ENCODE results near the gene ENKUR. TPM values are rescaled to one million over a fixed set of nuclear protein-coding genes. Genes with fewer than 3 reads are reported as not detected.
A peak's percentile ranks its signal among the peaks of the same experiment; 100 is the strongest.

The ENKUR gene
- total RNA-seq, 4 donors from 2014 or later, result not detected

DNA sequence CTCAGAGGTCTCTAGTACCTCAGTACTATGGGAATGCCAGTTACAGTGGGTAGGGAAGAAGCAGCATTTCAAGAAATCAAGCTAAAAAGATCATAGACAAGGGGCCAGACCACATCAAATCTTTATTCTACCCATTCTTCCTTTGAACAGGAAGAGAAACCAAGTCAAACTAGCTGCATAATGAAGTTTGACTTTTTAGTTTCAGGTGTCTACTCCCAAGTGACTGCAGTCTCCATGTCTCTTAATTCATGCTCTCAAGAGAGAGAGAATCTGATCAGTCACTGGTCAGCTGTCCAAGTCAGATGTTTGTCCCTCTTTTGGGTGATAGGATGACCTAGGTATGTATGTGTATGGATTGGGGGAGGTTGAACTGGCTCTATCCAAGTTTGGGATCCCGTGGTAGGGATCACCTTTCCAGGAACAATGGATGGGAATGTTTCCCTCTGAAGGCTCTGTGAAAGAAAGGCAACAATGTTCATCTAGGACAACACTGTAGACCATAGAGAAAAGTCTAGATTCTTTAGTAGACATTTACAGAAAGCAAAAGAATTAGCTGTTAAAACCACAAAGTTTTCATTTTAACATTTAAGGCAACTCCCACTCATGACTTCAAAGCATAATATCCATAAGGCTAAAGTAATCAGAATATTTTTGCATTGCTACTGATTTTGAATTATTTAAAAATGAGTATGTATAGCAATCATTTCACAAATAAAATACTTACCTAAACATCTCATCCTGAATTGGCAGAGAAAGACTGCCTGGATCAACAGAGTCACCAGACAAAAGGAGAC is 33.4 kb downstream of the ENKUR start:
- no peak overlapping the region for H3K4me3 ChIP-seq (ENCODE audit: low read depth, poor library complexity, severe bottlenecking)
- 93% methylated on average over 1 of the region's 1 CpG for WGBS, 2 donors
- DNase-seq (ENCODE audit: low spot score in 2 of 2), result no peak
- no peak for TF ChIP-seq POLR2A (IDR thresholded peaks at IDR 0.05)
- TF ChIP-seq, protein P1, sequence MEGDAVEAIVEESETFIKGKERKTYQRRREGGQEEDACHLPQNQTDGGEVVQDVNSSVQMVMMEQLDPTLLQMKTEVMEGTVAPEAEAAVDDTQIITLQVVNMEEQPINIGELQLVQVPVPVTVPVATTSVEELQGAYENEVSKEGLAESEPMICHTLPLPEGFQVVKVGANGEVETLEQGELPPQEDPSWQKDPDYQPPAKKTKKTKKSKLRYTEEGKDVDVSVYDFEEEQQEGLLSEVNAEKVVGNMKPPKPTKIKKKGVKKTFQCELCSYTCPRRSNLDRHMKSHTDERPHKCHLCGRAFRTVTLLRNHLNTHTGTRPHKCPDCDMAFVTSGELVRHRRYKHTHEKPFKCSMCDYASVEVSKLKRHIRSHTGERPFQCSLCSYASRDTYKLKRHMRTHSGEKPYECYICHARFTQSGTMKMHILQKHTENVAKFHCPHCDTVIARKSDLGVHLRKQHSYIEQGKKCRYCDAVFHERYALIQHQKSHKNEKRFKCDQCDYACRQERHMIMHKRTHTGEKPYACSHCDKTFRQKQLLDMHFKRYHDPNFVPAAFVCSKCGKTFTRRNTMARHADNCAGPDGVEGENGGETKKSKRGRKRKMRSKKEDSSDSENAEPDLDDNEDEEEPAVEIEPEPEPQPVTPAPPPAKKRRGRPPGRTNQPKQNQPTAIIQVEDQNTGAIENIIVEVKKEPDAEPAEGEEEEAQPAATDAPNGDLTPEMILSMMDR (IDR thresholded peaks at IDR 0.05), result no peak
- intact Hi-C loops (cut with DNase I; ENCODE audit: low total_unique reads), result no loop called here

DNA sequence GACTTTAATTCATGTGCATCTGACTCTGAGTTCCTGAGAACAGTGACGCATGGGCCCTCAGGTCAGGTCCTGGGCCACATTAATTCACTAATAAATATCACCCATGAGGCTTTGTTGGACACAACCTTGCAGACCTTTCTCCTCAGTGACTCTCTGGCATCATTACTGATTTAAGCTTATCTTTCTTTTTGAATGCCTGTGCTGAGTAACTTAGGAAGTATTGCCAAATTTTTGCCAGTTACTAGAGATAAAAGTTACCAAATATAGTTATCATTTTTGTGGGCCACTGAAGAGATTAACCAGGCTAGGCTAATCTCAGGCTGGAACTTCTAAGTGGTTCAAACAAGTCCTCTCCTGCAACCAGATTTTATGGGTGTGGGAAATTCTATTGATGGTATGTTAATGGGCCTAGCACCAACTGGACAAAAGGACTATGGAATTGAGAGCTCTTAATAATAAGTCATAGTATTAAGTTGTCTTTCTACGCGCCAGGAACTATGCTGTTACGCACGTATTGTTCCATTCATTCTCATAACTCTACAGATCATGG is 34.7 kb downstream of the ENKUR start:
- DNase-seq (ENCODE audit: low spot score in 2 of 2), result no peak
- TF ChIP-seq POLR2A (IDR thresholded peaks at IDR 0.05), result no peak
- TF ChIP-seq, protein P1 (IDR thresholded peaks at IDR 0.05), result no peak
- intact Hi-C loops (cut with DNase I; ENCODE audit: low total_unique reads), result no loop called here
- no peak overlapping the region for H3K4me3 ChIP-seq (ENCODE audit: low read depth, poor library complexity, severe bottlenecking)
- 97% methylated on average over 5 of the region's 5 CpGs for WGBS, 2 donors

DNA sequence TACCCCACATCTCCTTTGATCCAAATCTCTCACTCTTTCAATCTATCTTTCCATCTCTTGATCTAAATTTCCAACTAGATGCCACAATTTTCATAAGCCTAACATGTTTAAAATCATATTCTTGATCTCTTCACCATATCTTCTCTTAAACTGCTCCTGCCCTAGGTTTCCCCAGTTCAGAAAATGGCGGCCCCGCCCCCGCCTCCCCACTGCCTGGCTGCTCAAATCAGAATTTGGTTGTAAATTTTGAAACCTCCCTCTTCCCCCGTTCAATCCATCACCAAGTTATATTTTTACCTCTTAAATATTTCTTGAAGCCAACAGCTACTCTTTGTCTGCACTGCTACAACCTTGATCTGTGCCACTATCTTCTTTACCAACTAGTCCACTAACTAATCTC is 36.3 kb downstream of the ENKUR start:
- WGBS, 2 donors, result 95 to 98% methylated on average over 4 of the region's 4 CpGs
- H3K4me3 ChIP-seq (ENCODE audit: low read depth, poor library complexity, severe bottlenecking), result no peak overlapping the region
- intact Hi-C loops (cut with DNase I; ENCODE audit: low total_unique reads), result no loop called here
- TF ChIP-seq, protein P1 (IDR thresholded peaks at IDR 0.05), result no peak
- TF ChIP-seq POLR2A (IDR thresholded peaks at IDR 0.05), result no peak
- no peak for DNase-seq (ENCODE audit: low spot score in 2 of 2)

DNA sequence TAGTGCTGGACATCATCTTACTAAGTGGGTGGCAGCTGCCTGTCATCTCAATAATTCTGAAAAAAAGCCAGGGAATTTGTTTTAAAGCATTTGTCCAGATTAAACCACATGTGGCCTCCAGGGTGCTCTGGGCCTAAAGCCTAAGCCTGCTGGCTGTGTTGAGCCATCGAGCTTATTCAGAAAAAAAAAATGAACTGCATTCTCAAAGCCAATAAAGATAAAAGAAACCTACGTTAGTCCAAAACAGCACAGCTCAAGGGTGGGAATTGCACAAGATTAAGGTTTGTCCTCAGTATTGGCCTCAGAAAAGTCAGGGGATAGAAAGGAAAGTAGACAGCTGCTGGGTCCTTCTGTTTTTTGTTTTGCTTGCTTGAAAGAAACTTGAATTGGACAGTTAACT is 41.0 kb downstream of the ENKUR start:
- WGBS, 2 donors, result 40 to 54% methylated on average over 2 of the region's 2 CpGs
- H3K4me3 ChIP-seq (ENCODE audit: low read depth, poor library complexity, severe bottlenecking), result no peak overlapping the region
- intact Hi-C loops (cut with DNase I; ENCODE audit: low total_unique reads), result no loop called here
- TF ChIP-seq POLR2A (IDR thresholded peaks at IDR 0.05), result no peak
- TF ChIP-seq, protein P1 (IDR thresholded peaks at IDR 0.05), result no peak
- DNase-seq (ENCODE audit: low spot score in 2 of 2), result peak in 1 of 2 donors; percentile 28

DNA sequence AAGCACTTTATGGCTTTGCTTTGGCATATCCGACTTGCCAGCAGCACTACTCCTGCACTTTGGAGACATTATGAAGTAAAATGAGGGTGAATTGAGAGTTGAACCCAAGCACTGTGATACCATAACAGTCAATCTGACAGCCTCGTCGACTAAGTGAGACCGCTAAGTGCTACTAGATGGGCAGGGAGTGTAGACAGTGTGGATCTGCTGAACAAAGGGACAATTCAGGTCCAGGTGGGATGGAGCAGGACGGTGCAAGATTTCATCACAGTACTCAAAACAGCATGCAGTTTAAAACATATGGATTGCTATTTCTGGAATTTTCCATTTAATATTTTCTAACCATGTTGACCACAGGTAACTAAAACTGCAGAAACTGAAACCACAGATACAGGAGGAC is 42.8 kb downstream of the ENKUR start:
- intact Hi-C loops (cut with DNase I; ENCODE audit: low total_unique reads), result no loop called here
- DNase-seq (ENCODE audit: low spot score in 2 of 2), result no peak
- WGBS, 2 donors, result 78 to 80% methylated on average over 5 of the region's 5 CpGs

More for the DNA sequence above, 42.8 kb downstream of the ENKUR start:
- TF ChIP-seq POLR2A (IDR thresholded peaks at IDR 0.05), result no peak
- TF ChIP-seq, protein P1 (IDR thresholded peaks at IDR 0.05), result no peak
- H3K4me3 ChIP-seq (ENCODE audit: low read depth, poor library complexity, severe bottlenecking), result no peak overlapping the region

Measured in lower leg skin (tissue), 4 donors.